ENCODE data around the gene MYOCD.

GRCh38 chr17:12673788-12674187 lies 8.1 kb downstream of the MYOCD start:
- TF ChIP-seq CTCF (IDR thresholded peaks at IDR 0.05; ENCODE audit: low read depth, low read length, poor library complexity, severe bottlenecking) (no peak), EZH2phosphoT487 (IDR thresholded peaks at IDR 0.05; ENCODE audit: borderline replicate concordance, low read length) (no peak)
